Stromal cell of bone marrow (primary cell): Measurements from ENCODE around the gene TTLL11.
A peak's percentile ranks its signal among the peaks of the same experiment; 100 is the strongest.

Source experiments
- DNase-seq: peaks from one replicate; pipeline ENCODE4 v3.0.0-alpha.2; 2012; ENCODE audit warnings: low read depth

The TTLL11 gene

DNA sequence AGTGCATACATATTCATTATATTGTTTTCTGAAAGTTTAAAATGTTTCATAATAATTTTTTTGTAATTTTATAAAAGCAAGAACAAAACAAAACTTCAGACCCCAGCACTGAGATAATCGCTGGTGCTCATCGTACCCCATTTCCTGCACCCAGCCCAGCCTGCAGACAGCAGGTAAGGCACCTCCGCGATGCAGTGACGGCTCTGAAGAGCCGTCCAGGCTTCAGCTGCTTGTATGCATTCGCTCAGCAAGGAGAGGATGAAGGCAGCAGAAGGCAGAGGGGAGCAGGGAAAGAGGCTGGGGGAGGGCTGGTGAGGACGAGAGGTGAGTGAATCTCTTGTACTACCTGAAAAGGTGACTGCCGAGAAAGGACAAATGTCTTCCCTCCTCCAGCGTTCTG lies 153.5 kb downstream of the TTLL11 start:
- DNase-seq, result no peak

GRCh38 chr9:121938621-121939020 lies 154.5 kb downstream of the TTLL11 start:
- DNase-seq, result no peak

GRCh38 chr9:121937240-121937639 lies 155.9 kb downstream of the TTLL11 start:
- no peak for DNase-seq

DNA sequence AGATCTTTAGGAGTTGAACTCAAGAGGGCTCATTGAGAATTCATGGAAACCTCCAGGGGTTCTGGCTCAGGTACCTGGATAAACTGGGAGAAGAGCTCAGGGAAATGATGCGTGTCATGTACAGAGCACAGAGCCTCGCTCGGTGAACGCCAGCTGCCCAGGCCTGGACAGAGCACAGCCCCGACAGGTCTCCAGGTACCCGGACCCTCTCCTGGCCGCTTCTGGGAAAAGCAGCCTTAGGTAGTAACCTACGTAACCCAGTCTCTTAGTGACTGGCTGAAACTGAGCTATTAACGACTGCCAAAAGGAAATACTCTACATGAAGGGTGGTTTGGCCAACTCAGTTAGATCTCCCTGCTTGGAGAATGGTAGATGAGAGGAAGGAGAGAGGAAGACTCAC lies 157.4 kb downstream of the TTLL11 start:
- no peak for DNase-seq

GRCh38 chr9:121930956-121931355 lies 162.2 kb downstream of the TTLL11 start:
- no peak for DNase-seq

DNA sequence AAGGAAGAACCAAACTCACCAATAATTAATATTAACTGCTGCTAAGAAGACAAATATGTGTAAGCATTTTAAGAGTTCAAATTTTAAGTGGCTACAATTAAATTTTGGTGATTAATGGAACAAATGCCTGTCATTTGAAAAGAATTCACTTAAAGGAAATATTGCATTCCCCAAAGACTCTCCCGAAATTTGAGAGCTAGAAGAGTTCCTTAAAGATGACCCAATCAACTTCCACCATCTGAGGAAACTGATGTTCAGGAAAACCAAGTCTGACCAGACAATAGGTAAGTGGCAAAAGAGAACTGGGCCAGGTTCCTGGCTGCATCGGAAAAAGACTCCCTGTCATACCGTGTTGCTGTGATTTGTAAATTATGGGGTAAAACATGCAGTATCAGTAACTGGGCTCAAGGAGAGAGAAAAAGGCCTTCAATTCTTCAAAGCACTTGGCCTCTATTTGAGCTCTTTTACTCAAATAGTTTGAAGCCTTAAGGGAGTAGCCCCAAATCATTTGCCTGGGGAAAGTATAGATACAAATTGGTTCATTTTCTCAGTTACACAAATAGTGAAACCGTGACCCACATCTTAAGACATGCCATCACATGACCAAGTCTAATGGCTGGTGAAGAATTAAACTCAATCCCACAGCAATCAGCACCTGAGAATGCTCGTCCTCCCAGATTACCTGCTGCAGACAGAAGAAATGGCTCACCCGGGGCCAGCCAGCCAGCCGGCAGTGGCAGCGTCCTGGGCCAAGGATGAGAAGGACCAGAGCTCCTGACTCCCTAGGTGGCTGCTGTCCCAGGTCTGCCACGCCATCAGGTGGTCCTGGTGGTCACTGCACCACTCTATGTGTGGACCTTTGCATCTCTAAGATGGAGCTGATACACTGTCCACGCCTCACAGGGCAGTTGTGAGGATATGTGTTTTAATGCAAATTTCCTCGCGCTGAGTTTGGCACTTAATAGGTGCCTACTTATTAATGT lies 162.9 kb downstream of the TTLL11 start:
- DNase-seq, result no peak

- DNase-seq, result no peak
Measured at GRCh38 chr9:121927636-121928035, 165.5 kb downstream of the TTLL11 start.

DNA sequence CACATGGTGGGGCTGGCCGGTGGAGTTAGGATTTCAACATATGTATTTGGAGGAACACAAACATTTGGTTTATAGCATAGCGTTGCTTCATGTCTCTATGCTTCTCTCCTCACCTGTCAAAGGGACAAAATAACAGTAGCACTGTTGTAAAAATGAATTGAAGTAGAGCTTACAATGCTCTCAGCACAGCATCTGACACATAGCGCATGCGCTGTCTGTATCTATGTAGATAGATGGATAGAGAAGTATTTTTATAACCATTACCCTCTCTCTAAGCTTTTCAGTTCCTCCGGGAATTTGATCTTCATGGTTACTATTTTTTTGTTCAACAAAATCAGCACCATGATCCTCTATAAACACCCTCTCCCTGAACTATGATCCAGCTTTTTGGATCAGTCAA lies 166.0 kb downstream of the TTLL11 start:
- no peak for DNase-seq

DNA sequence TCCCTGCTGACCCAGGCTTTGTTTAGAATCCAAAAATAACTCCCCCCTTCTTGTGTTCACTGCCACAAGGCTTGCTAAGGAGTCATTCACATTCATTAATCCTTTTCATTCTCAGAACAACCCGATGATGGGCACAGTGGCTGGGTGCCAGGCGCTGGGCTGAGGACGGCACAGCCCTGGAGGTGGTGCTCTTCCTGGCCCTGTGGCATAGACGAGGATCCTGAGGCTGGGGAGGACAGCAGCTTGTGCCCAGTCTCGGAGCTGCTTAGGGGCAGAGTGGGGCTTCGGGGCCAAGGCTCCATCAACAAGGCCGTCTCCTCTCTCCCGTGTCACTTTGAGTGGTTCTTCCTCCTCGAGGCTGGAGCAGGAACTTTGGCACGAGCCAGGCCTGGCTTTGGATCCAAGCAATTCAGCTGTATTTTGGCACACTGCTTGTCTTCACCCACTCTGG lies 166.7 kb downstream of the TTLL11 start:
- no peak for DNase-seq

GRCh38 chr9:121925935-121926334 lies 167.2 kb downstream of the TTLL11 start:
- no peak for DNase-seq

- no peak for DNase-seq
Measured at GRCh38 chr9:121924700-121925099, 168.4 kb downstream of the TTLL11 start.

DNA sequence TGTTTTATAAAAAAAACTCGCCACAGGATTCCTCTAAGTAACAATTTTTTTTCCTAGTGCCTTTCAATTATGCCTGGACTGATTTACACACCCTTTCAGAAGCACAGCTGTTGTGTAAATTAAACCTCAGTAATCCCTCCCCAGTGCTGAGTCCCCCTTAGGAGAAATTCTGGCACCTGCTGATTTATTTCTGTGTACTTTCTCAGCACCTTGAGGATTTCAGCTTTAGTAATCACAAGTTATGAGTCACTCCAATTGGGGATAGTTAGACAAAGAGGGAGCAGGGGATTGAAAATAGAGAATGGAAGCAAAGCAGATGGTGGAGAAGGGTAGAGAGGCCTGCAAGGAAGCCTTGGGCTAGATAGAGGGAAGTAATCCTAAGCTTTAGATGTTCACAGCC lies 171.7 kb downstream of the TTLL11 start:
- no peak for DNase-seq

- no peak for DNase-seq
Measured at GRCh38 chr9:121917375-121918335, 175.5 kb downstream of the TTLL11 start.

DNA sequence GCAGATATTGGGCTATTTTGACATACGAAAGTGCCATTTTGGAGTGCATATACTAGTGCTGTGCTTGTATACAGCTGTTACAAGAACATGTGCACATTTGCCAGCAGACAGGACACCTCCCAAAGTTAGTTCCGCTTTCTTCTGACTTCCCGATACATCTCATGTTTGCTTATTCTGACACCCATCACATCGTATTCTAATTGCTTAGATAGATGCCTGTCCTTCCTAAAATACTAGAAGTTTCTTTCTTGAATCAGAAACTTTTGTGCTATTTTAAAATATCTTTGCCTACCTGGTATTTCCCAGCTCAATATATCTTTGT lies 177.8 kb downstream of the TTLL11 start:
- no peak for DNase-seq

DNA sequence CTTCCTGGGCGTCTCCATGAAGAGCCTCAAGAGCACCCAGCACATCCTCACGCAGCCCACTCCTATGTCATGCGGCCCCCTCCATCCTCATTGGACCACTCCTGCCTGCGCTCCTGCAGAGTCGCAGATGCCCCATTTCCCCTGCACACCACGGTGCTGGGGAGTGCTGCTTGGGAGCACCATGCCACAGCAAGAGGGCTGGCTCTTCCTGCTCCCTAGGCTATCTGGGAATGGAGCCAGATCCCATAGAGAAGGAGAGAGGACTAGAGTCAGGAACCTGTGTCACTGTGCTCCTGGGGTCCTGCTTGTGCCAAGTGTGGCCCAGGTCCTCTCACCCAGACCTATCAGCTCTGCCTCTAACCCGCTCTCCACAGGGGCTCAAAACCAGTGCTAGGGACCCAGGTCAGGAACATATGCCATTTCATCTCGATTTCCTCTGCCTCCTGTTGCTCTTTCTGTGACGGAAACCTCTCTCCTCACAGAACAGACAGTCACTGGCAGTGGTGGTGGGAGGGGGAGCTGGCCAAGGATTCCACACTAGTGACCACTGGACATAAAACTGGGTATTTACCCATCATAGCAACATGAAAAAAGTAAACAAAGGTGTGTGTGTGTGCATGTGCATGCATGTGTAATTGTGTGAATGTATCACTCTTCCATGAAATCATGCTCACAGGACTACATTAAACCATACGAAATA lies 178.4 kb downstream of the TTLL11 start:
- DNase-seq, result no peak

DNA sequence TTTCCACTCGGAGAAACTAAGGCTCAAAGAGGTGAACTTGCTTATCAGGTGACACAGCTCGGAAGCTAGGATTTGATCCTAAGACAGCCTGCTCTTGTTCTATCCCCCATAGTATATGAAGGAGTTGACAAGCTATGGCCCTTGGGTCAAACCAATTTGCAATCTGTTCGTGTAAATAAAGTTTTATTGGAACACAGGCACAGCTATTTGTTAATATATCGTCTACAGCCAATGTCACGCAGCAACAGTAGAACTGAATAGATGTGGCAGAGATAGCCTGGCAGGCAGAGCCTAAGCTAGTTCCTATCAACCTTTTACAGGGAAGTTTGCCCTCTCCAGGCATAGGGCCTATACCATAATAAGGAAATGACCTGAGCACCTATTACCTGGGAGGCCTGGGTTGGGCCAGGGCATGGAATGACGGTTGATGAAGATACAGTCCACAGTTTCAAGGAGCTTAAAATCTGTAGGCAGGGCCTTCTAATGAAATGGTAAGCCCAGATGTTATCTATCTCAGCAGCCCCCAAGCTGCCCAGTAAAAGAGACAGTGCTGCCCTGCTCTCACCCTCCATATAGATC lies 179.0 kb downstream of the TTLL11 start:
- no peak for DNase-seq

- no peak for DNase-seq
Measured at GRCh38 chr9:121912812-121913627, 180.1 kb downstream of the TTLL11 start.

DNA sequence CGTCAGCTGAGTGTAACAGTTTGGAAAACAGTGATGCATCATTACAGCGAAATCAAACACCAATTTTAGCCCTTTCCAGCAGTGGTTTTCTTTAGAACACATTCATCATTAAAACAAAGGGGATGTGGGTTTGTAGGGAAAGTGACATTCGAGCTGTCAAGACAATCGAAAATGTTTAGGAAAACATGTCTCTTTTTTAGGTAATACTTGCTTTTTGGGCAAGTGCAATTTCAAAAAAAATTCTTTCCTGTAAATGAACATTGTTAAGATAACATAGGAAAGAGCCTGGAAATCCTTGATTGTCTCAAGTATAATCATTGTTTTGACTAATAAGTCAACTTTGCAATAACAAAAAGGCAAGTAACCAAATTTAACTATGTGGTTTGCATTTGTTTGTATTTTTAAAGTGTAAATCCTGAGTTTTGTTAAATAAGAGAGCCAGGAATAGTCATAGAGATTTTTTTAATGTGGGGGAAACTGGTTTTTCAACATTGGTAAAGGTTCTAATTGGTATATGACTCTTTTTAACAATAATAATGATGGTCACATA lies 182.5 kb downstream of the TTLL11 start:
- no peak for DNase-seq

DNA sequence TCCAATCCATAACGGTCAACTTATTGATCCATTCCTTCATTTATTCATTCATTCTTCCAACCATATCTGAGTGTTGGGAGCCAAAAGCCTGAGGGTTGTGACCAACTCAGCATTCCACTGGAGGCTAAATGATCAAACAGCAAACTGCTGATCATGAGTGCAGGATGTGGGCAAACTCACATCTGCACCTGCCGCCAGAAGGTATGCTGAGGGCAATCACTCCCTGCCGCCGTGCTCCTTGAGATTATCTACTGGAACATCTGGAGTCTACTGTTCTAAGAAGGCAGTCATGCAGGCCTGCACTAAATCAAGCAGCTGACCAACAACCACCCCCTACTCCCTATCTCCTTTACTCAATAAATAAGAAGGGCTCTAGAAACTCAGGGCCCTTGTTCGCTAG lies 184.0 kb downstream of the TTLL11 start:
- DNase-seq, result no peak

DNA sequence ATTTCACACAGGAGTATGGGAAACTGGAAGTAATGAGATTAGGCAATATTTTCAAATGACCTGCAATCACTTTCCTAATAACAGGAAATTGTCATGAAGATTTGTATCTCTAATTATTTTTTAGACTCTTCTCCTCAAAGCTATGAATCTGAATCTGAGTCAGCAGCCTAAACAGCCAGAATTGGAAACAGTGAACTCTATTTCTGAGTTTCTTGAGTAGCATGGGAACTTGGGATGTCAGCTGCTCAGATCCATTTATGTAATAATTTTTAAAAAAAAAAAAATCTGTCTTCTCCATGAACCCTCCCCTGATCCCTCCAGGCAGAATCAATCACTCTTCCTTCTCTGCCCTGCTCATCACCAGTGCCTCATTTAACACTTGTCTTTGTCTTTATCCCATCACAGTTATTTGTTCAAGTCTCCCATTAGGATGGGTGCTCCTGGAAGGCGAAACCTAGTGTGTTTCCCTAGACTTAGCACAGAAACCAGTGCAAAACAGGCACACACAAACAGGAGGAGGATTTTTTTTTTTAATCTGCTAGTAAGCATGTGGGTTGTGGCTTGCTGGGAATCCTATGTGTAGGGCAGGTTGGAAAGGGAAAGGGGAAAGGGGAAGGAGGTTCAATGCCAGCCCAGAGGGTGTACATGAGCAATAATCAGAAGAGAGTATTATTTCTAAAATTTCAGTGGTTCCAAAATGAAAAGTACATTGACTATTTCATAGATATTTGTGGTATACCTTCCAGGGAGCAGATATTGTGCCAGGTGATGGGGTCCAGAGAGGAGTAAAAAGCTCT lies 186.8 kb downstream of the TTLL11 start:
- DNase-seq, result peak; percentile 75
